ENCODE measurements around the gene ZNF239. TPM values are rescaled to one million over a fixed set of nuclear protein-coding genes. Genes with fewer than 3 reads are reported as not detected.

Gene ZNF239
- polyA plus RNA-seq, 2 of the 4 experiments (the other 2 are of a cell fraction) = 3.2 to 4.7 TPM

- WGBS (ENCODE audit: missing lambda C conversion rate) = 71% methylated on average over 5 of the region's 5 CpGs
Measured at GRCh38 chr10:43576580-43576979, 2.2 kb upstream of the ZNF239 start.

GRCh38 chr10:43576062-43576461, 1.6 kb upstream of the ZNF239 start:
- ChIA-PET POLR2A (no interaction called here), CTCF (no interaction called here)
- Histone ChIP-seq H3K4me1 (no peaks in the 10 kb centered on the region), H3K27ac (no peak overlapping the region), H3K9me3 (peaks cover 32% of the 10 kb centered on the region), H3K4me2 (no peak overlapping the region), H3K4me3 (no peak overlapping the region)
- FAIRE-seq (no peak), ATAC-seq (no peak), DNase-seq (ENCODE audit: low read depth in 1 of 2, low spot score in 1 of 2) (no peak)
- WGBS (ENCODE audit: missing lambda C conversion rate) = 87% methylated on average over 5 of the region's 5 CpGs
- no peak for TF ChIP-seq CBX2 (IDR thresholded peaks at IDR 0.05; ENCODE audit: borderline replicate concordance, low read depth)
- TF ChIP-seq NFE2L2 (conservative IDR thresholded peaks at IDR 0.05; ENCODE audit: low read length) = no peak
- no peak for TF ChIP-seq ZFP36 (IDR thresholded peaks at IDR 0.05; ENCODE audit: borderline replicate concordance, partially characterized antibody)
- TF ChIP-seq TFCP2L1 (CRISPR knock-in tag; IDR thresholded peaks at IDR 0.05) = no peak
- TF ChIP-seq ESRRA (IDR thresholded peaks at IDR 0.05; ENCODE audit: borderline replicate concordance, low read length) = no peak
- TF ChIP-seq HOXB5 (CRISPR knock-in tag; IDR thresholded peaks at IDR 0.05) = no peak
- TF ChIP-seq MAZ (IDR thresholded peaks at IDR 0.05; ENCODE audit: borderline replicate concordance, low read depth, low read length) = no peak
- TF ChIP-seq GATA3 (IDR thresholded peaks at IDR 0.05; ENCODE audit: borderline replicate concordance) = no peak
- no peak for TF ChIP-seq KDM1A (IDR thresholded peaks at IDR 0.05; ENCODE audit: low read depth)
- no peak for TF ChIP-seq EHF (CRISPR knock-in tag; IDR thresholded peaks at IDR 0.05)
- TF ChIP-seq RNF2 (IDR thresholded peaks at IDR 0.05; ENCODE audit: borderline replicate concordance, low read depth) = no peak
- TF ChIP-seq FOXS1 (CRISPR knock-in tag; IDR thresholded peaks at IDR 0.05) = no peak
- TF ChIP-seq CHD4 (IDR thresholded peaks at IDR 0.05; ENCODE audit: borderline replicate concordance) = no peak
- no peak for TF ChIP-seq POLR2AphosphoS2 (conservative IDR thresholded peaks at IDR 0.05; ENCODE audit: low read length)
- TF ChIP-seq FOSL2 (IDR thresholded peaks at IDR 0.05) = no peak
- no peak for TF ChIP-seq FOSL2 (CRISPR knock-in tag; IDR thresholded peaks at IDR 0.05)
- no peak for TF ChIP-seq CEBPB (IDR thresholded peaks at IDR 0.05)

More at GRCh38 chr10:43576580-43576979, 2.2 kb upstream of the ZNF239 start:
- TF ChIP-seq JUN (IDR thresholded peaks at IDR 0.05) = no peak
- no peak for TF ChIP-seq BCL3 (IDR thresholded peaks at IDR 0.05)
- no peak for TF ChIP-seq EP300 (IDR thresholded peaks at IDR 0.05)
- no peak for TF ChIP-seq RAD21 (conservative IDR thresholded peaks at IDR 0.05 in 1 of 2, IDR thresholded peaks at IDR 0.05 in 1 of 2)
- TF ChIP-seq HMGXB4 (CRISPR knock-in tag; IDR thresholded peaks at IDR 0.05; ENCODE audit: borderline replicate concordance) = no peak
- TF ChIP-seq SREBF2 (IDR thresholded peaks at IDR 0.05) = no peak
- TF ChIP-seq REST (IDR thresholded peaks at IDR 0.05) = no peak
- H3K4me1 ChIP-seq = no peaks in the 10 kb centered on the region
- no peak for ATAC-seq
- H3K9me3 ChIP-seq = peaks cover 32% of the 10 kb centered on the region
- no peak overlapping the region for H3K4me3 ChIP-seq
- FAIRE-seq = no peak
- no peak overlapping the region for H3K27ac ChIP-seq
- ChIA-PET CTCF (no interaction called here), POLR2A (no interaction called here)
- DNase-seq (ENCODE audit: low read depth in 1 of 2, low spot score in 1 of 2) = no peak
- H3K4me2 ChIP-seq = no peak overlapping the region
